Measurements from ENCODE around the gene MAP2K5.
"Not testable (repeated sequence)": the region's sequence is repeated elsewhere in the genome, so short reads cannot be mapped to it uniquely, and the experiment has no call there.

The MAP2K5 gene

GRCh38 chr15:67672834-67673233, 130.3 kb downstream of the MAP2K5 start:
- not testable (repeated sequence) for DNase-seq (ENCODE audit: low spot score)

- no peak for DNase-seq (ENCODE audit: low spot score)
Observed at GRCh38 chr15:67674983-67675382, 132.5 kb downstream of the MAP2K5 start.

- DNase-seq (ENCODE audit: low spot score): no peak
Observed at GRCh38 chr15:67678089-67678488, 135.6 kb downstream of the MAP2K5 start.

GRCh38 chr15:67678993-67679392, 136.5 kb downstream of the MAP2K5 start:
- DNase-seq (ENCODE audit: low spot score): no peak

GRCh38 chr15:67680641-67681040, 138.1 kb downstream of the MAP2K5 start:
- no peak for DNase-seq (ENCODE audit: low spot score)

GRCh38 chr15:67685008-67685599, 142.6 kb downstream of the MAP2K5 start:
- DNase-seq (ENCODE audit: low spot score): peak; percentile 24

- no peak for DNase-seq (ENCODE audit: low spot score)
Observed at GRCh38 chr15:67685716-67686115, 143.2 kb downstream of the MAP2K5 start.

- DNase-seq (ENCODE audit: low spot score): peak; percentile 76
Observed at GRCh38 chr15:67690936-67691335, 148.4 kb downstream of the MAP2K5 start.

GRCh38 chr15:67691450-67691849, 148.9 kb downstream of the MAP2K5 start:
- no peak for DNase-seq (ENCODE audit: low spot score)

GRCh38 chr15:67692573-67692972, 150.1 kb downstream of the MAP2K5 start:
- DNase-seq (ENCODE audit: low spot score): no peak

- no peak for DNase-seq (ENCODE audit: low spot score)
Observed at GRCh38 chr15:67696087-67696486, 153.6 kb downstream of the MAP2K5 start.

- no peak for DNase-seq (ENCODE audit: low spot score)
Observed at GRCh38 chr15:67700023-67700422, 157.5 kb downstream of the MAP2K5 start.

- no peak for DNase-seq (ENCODE audit: low spot score)
Observed at GRCh38 chr15:67701669-67702068, 159.2 kb downstream of the MAP2K5 start.

- no peak for DNase-seq (ENCODE audit: low spot score)
Observed at GRCh38 chr15:67707520-67708283, 165.2 kb downstream of the MAP2K5 start.

GRCh38 chr15:67708500-67708899, 166.0 kb downstream of the MAP2K5 start:
- no peak for DNase-seq (ENCODE audit: low spot score)

GRCh38 chr15:67715170-67715569, 172.7 kb downstream of the MAP2K5 start:
- DNase-seq (ENCODE audit: low spot score): no peak

GRCh38 chr15:67716171-67716570, 173.7 kb downstream of the MAP2K5 start:
- no peak for DNase-seq (ENCODE audit: low spot score)

GRCh38 chr15:67717776-67718175, 175.3 kb downstream of the MAP2K5 start:
- no peak for DNase-seq (ENCODE audit: low spot score)

GRCh38 chr15:67719330-67719959, 176.9 kb downstream of the MAP2K5 start:
- DNase-seq (ENCODE audit: low spot score): no peak

- peak; percentile 13 for DNase-seq (ENCODE audit: low spot score)
Observed at GRCh38 chr15:67720556-67721175, 178.2 kb downstream of the MAP2K5 start.

- no peak for DNase-seq (ENCODE audit: low spot score)
Observed at GRCh38 chr15:67722030-67722817, 179.7 kb downstream of the MAP2K5 start.

Data from kidney tubule cell (primary cell).